Ovary (tissue), 9 donors: ENCODE data around the gene EMC8. TPM values are rescaled to one million over a fixed set of nuclear protein-coding genes. Genes with fewer than 3 reads are reported as not detected.

Experiments used
- DNase-seq, 5 donors: peaks; one replicate each; pipeline ENCODE4 v3.0.0-alpha.2; 2019 to 2020
- H3K27ac ChIP-seq, 2 donors: fragments of 200-600 bp; one replicate each; pipeline versions ENCODE4 v1.5.1 to v1.8.0; 2019 to 2022
- H3K27me3 ChIP-seq: fragments of 200-600 bp; one replicate; pipeline ENCODE4 v1.8.0; 2022
- H3K36me3 ChIP-seq: fragments of 200-600 bp; sonication (generic); one replicate; pipeline ENCODE4 v1.5.1; 2019
- H3K4me1 ChIP-seq: one replicate; pipeline ENCODE4 v1.8.1; 2013; ENCODE audit warnings: mild to moderate bottlenecking, moderate library complexity; ENCODE audit not compliant: insufficient read depth
- H3K4me3 ChIP-seq: fragments of 200-600 bp; sonication (generic); one replicate; pipeline ENCODE4 v1.5.1; 2017
- H3K9me3 ChIP-seq, 2 donors: fragments of 200-600 bp in 1 of 2; sonication (generic) in 1 of 2; one replicate each; pipeline versions ENCODE4 v1.5.1 to v1.8.1; 2013 to 2019; ENCODE audit warnings: mild to moderate bottlenecking in 1 of 2, moderate library complexity in 1 of 2
- CTCF ChIP-seq, 3 donors: fragments of 450-650 bp in 2 of 3; fragments of 200-600 bp in 1 of 3; IDR thresholded peaks; one replicate each; pipeline versions ENCODE4 v1.5.1 to v1.8.0; 2016 to 2022; ENCODE audit warnings: antibody characterized with exemption in 3 of 3, mild to moderate bottlenecking in 1 of 3
- EP300 ChIP-seq: sonication (generic); formaldehyde crosslinking; IDR thresholded peaks from one replicate; pipeline ENCODE4 v1.6.1; 2017; ENCODE audit warnings: antibody characterized with exemption
- POLR2A ChIP-seq: fragments of 450-650 bp; IDR thresholded peaks from one replicate; pipeline ENCODE4 v1.6.1; 2017; ENCODE audit warnings: antibody characterized with exemption, mild to moderate bottlenecking, moderate library complexity
- WGBS, 3 donors: extraction: QIAGEN DNeasy Blood & Tissue Kit in 1 of 3; methylation state at CpG; one replicate each; pipeline versions ENCODE4 v1.1.5 to v1.1.7; 2013 to 2017; 5-methylcytosine and 5-hydroxymethylcytosine counted together
- intact Hi-C, 4 donors: fragments of 100-400 bp; cut with DNase I; formaldehyde crosslinking; loops; one replicate each; pipeline versions ENCODE4 v1.11.0 to v1.15.1; 2022 to 2023
- polyA plus RNA-seq, 2 donors: library from polyadenylated mRNA; stranded (reverse); fragments of 200-250 nt in 1 of 2; fragments of 350-450 nt in 1 of 2; fragmentation: Illumina TruSeq in 1 of 2; extraction: RNeasy Lipid Tissue Mini Kit (QIAGEN cat#74804) in 1 of 2; gene quantifications; one replicate each; pipeline ENCODE4 v1.2.3, GENCODE V29; 2013 to 2014
- total RNA-seq, 7 donors: library from RNA; depleted of rRNA in 2 of 7; stranded (reverse); fragments of >200 nt in 2 of 7; fragmentation: NEBNext Ultra II Directional in 3 of 7; extraction: Animal tissue kit (Norgen Biotek cat#: 25700) in 3 of 7; gene quantifications; one replicate each; pipeline versions ENCODE4 v1.1.0 to v1.2.4, GENCODE V29; 2016 to 2023
- donor health status: DM: no; HTN: no; CAD: no; lungs with moderate emphysema.
- donor health status: DM: no; HTN: no; CAD: no.
- donor health status: Bipolar disorder and iron deficiency.
- donor health status: DM: yes; HTN: yes; CAD: no.
- donor health status: DM: no; HTN: no; CAD: no.
- donor health status: DM: yes; HTN: yes; CAD: no.

Gene EMC8
- total and polyA plus RNA-seq, 9 donors = 9.4 to 32.5 (median 20.2) TPM

GRCh38 chr16:85833219-85833920 is 34.0 kb upstream of the EMC8 start:
- Histone ChIP-seq H3K4me3 (no peak overlapping the region), H3K27me3 (no peaks in the 10 kb centered on the region), H3K27ac (no peak overlapping the region), H3K9me3 (no peaks in the 10 kb centered on the region), H3K36me3 (no peaks in the 10 kb centered on the region), H3K4me1 (no peaks in the 10 kb centered on the region)
- 8 to 11% (median 11%) methylated on average over 22 of the region's 22 CpGs for WGBS, 3 donors
- no peak for DNase-seq
- intact Hi-C loops = no loop called here
- TF ChIP-seq CTCF (IDR thresholded peaks at IDR 0.05) (no peak), POLR2A (no peak), EP300 (no peak)

- Histone ChIP-seq H3K4me3 (no peak overlapping the region), H3K27ac (no peak overlapping the region), H3K27me3 (no peaks in the 10 kb centered on the region), H3K36me3 (no peaks in the 10 kb centered on the region), H3K4me1 (no peaks in the 10 kb centered on the region), H3K9me3 (no peaks in the 10 kb centered on the region)
- no peak for DNase-seq
- 84 to 89% (median 86%) methylated on average over 21 of the region's 21 CpGs for WGBS, 3 donors
- no peak for TF ChIP-seq POLR2A
- TF ChIP-seq CTCF (IDR thresholded peaks at IDR 0.05) = no peak
- TF ChIP-seq EP300 = no peak
- intact Hi-C loops = no loop called here
These were observed 33.4 kb upstream of the EMC8 start for GRCh38 chr16:85832570-85833218.

GRCh38 chr16:85830821-85831220 is 31.5 kb upstream of the EMC8 start:
- Histone ChIP-seq H3K27ac (no peak overlapping the region), H3K36me3 (no peaks in the 10 kb centered on the region), H3K4me1 (no peaks in the 10 kb centered on the region), H3K9me3 (no peaks in the 10 kb centered on the region), H3K4me3 (no peak overlapping the region), H3K27me3 (no peaks in the 10 kb centered on the region)
- intact Hi-C loops = no loop called here
- WGBS, 3 donors = 75 to 81% (median 75%) methylated on average over 9 of the region's 9 CpGs
- TF ChIP-seq CTCF (IDR thresholded peaks at IDR 0.05) (no peak), EP300 (no peak), POLR2A (no peak)
- no peak for DNase-seq

GRCh38 chr16:85829751-85830445 is 30.6 kb upstream of the EMC8 start:
- no peak overlapping the region for H3K4me3 ChIP-seq
- H3K27me3 ChIP-seq = no peaks in the 10 kb centered on the region
- no peaks in the 10 kb centered on the region for H3K4me1 ChIP-seq
- no peak for DNase-seq
- WGBS, 3 donors = 77 to 85% (median 79%) methylated on average over 24 of the region's 24 CpGs
- TF ChIP-seq EP300 (no peak), CTCF (IDR thresholded peaks at IDR 0.05) (no peak), POLR2A (no peak)
- no peak overlapping the region for H3K27ac ChIP-seq
- intact Hi-C loops = loop anchor here (10.0 kb wide), 5 partner anchors 95 to 695 kb away; partner anchors contain the start of gene FOXF1 (in 1 of the 4)
- H3K9me3 ChIP-seq = no peaks in the 10 kb centered on the region
- H3K36me3 ChIP-seq = no peaks in the 10 kb centered on the region
